HCT116 (cell line): Measurements from ENCODE around the gene TBRG4. TPM values are rescaled to one million over a fixed set of nuclear protein-coding genes. Genes with fewer than 3 reads are reported as not detected.

Experiments
- ATAC-seq: fragments of 200-7000 bp; cut with Tn5 transposase; 2 replicates; pipeline ENCODE4 v1.9.1; 2020; ENCODE audit warnings: mild to moderate bottlenecking, moderate library complexity
- BruUV-seq: library from RNA; stranded (reverse); fragments of 400-500 nt; replicated peaks from 2 replicates; lab custom pipeline; 2021; lab: Mats Ljungman, UMichigan
- CTCF ChIA-PET: fragments of 300-600 bp; sonication (Branson Sonifier 250); formaldehyde crosslinking; loops from one replicate; lab custom pipeline; 2021; ENCODE audit warnings: antibody characterized with exemption; lab: Charles Lee
- POLR2A ChIA-PET: fragments of 300-600, 350-600 bp; sonication (Branson Sonifier 250); formaldehyde crosslinking; loops from one replicate; lab custom pipeline; 2021; ENCODE audit warnings: antibody characterized with exemption; lab: Charles Lee
- RAD21 ChIA-PET, 2 experiments: fragments of 300-600 bp; sonication (Branson Sonifier 250); formaldehyde crosslinking; loops; one replicate each; lab custom pipeline; 2023; ENCODE audit warnings: low total read pairs in 2 of 2; ENCODE audit not compliant: uncharacterized antibody in 2 of 2, unreplicated experiment in 2 of 2, low non-redundant PET in 1 of 2; lab: Charles Lee
- DNase-seq: peaks from one replicate; pipeline ENCODE4 v3.0.0-alpha.2; 2010; ENCODE audit warnings: low read depth, low spot score
- H2AFZ ChIP-seq: fragments of 200-600 bp; shearing (Covaris generic), sonication (generic); 2 replicates; pipeline ENCODE4 v1.6.1; 2017; ENCODE audit warnings: low read depth, mixed run types, mixed read lengths, antibody characterized with exemption, low read length; ENCODE audit not compliant: poor library complexity, severe bottlenecking
- H3K27ac ChIP-seq: 2 replicates; pipeline ENCODE4 v1.5.1; 2012; ENCODE audit warnings: low read depth, low read length
- H3K27me3 ChIP-seq: fragments of 200-600 bp; sonication (generic); 2 replicates; pipeline ENCODE4 v1.6.1; 2016; ENCODE audit warnings: mixed run types, low read length, mixed read lengths; ENCODE audit not compliant: insufficient read depth
- H3K36me3 ChIP-seq, 2 experiments: fragments of 200-500 bp in 1 of 2; fragments of 200-600 bp in 1 of 2; sonication (Bioruptor generic) in 1 of 2; sonication (generic) in 1 of 2; 2 replicates each; pipeline versions ENCODE4 v1.5.1 to v1.6.1; 2014 to 2016; ENCODE audit warnings: low read length in 2 of 2, inconsistent platforms in 1 of 2, mixed read lengths in 1 of 2, mixed run types in 1 of 2; ENCODE audit not compliant: insufficient read depth in 2 of 2, control insufficient read depth in 1 of 2
- H3K4me1 ChIP-seq, 2 experiments: fragments of 200-600 bp in 1 of 2; sonication (generic) in 1 of 2; 2 replicates each; pipeline versions ENCODE4 v1.5.1 to v1.6.1; 2012 to 2017; ENCODE audit warnings: low read length in 2 of 2, inconsistent platforms in 1 of 2, mild to moderate bottlenecking in 1 of 2, mixed read lengths in 1 of 2, mixed run types in 1 of 2, moderate library complexity in 1 of 2; ENCODE audit not compliant: insufficient read depth in 2 of 2, control insufficient read depth in 1 of 2
- H3K4me2 ChIP-seq: fragments of 200-600 bp; sonication (generic); 2 replicates; pipeline ENCODE4 v1.6.1; 2017; ENCODE audit warnings: mixed run types, low read length, mixed read lengths
- H3K4me3 ChIP-seq, 2 experiments: fragments of 200-600 bp in 1 of 2; sonication (generic) in 1 of 2; replicated peaks in 1 of 2; 2 replicates each; pipeline ENCODE4 v1.5.1; 2011 to 2016; ENCODE audit warnings: low read length in 2 of 2, control low read depth in 1 of 2, low read depth in 1 of 2, mild to moderate bottlenecking in 1 of 2, mixed read lengths in 1 of 2, mixed run types in 1 of 2
- H3K79me2 ChIP-seq: fragments of 200-600 bp; sonication (generic); 2 replicates; pipeline ENCODE4 v1.6.1; 2017; ENCODE audit warnings: mild to moderate bottlenecking, mixed run types, low read length, moderate library complexity, mixed read lengths; ENCODE audit not compliant: insufficient read depth
- H3K9ac ChIP-seq: fragments of 200-600 bp; sonication (generic); 2 replicates; pipeline ENCODE4 v1.6.1; 2016; ENCODE audit warnings: low read length, mixed read lengths
- H3K9me2 ChIP-seq: fragments of 200-600 bp; sonication (generic), shearing (Covaris generic); 2 replicates; pipeline ENCODE4 v1.6.1; 2017; ENCODE audit warnings: mixed run types, mild to moderate bottlenecking, moderate library complexity; ENCODE audit not compliant: insufficient read depth
- H3K9me3 ChIP-seq, 2 experiments: fragments of 200-500 bp in 1 of 2; fragments of 200-600 bp in 1 of 2; sonication (Bioruptor generic) in 1 of 2; sonication (generic) in 1 of 2; 2 replicates each; pipeline ENCODE4 v1.6.1; 2014 to 2017; ENCODE audit warnings: low read length in 2 of 2, mixed read lengths in 2 of 2, inconsistent platforms in 1 of 2, low read depth in 1 of 2, mild to moderate bottlenecking in 1 of 2, mixed run types in 1 of 2, moderate library complexity in 1 of 2; ENCODE audit not compliant: control insufficient read depth in 1 of 2, insufficient read depth in 1 of 2
- H4K20me1 ChIP-seq: fragments of 200-600 bp; sonication (generic), shearing (Covaris generic); 2 replicates; pipeline ENCODE4 v1.6.1; 2017; ENCODE audit warnings: mixed run types, mild to moderate bottlenecking, moderate library complexity; ENCODE audit not compliant: insufficient read depth
- ATF3 ChIP-seq: IDR thresholded peaks from 2 replicates; pipeline ENCODE4 v1.6.1; 2012
- CBX3 ChIP-seq: IDR thresholded peaks from 2 replicates; pipeline ENCODE4 v1.6.1; 2012; ENCODE audit warnings: low read depth
- CEBPB ChIP-seq: IDR thresholded peaks from 2 replicates; pipeline ENCODE4 v1.6.1; 2012; ENCODE audit warnings: low read depth
- CTCF ChIP-seq, 3 experiments: fragments of 200-600 bp in 1 of 3; sonication (generic) in 1 of 3; IDR thresholded peaks in 2 of 3; conservative IDR thresholded peaks in 1 of 3; 2 replicates each; pipeline ENCODE4 v1.5.1; 2012 to 2017; ENCODE audit warnings: low read depth in 2 of 3, low read length in 2 of 3, antibody characterized with exemption in 1 of 3, borderline replicate concordance in 1 of 3, control low read depth in 1 of 3, mild to moderate bottlenecking in 1 of 3, mixed read lengths in 1 of 3, mixed run types in 1 of 3, moderate library complexity in 1 of 3; ENCODE audit not compliant: insufficient read depth in 1 of 3
- EGR1 ChIP-seq: IDR thresholded peaks from 2 replicates; pipeline ENCODE4 v1.6.1; 2012; ENCODE audit warnings: low read depth
- ELF1 ChIP-seq: IDR thresholded peaks from 2 replicates; pipeline ENCODE4 v1.6.1; 2012; ENCODE audit warnings: low read depth, borderline replicate concordance
- EZH2 ChIP-seq: fragments of 200-600 bp; sonication (generic); IDR thresholded peaks from 2 replicates; pipeline ENCODE4 v1.6.1; 2017; ENCODE audit warnings: antibody characterized with exemption, mixed run types
- FOSL1 ChIP-seq: IDR thresholded peaks from 2 replicates; pipeline ENCODE4 v1.6.1; 2012; ENCODE audit warnings: low read depth
- JUND ChIP-seq: IDR thresholded peaks from 2 replicates; pipeline ENCODE4 v1.6.1; 2012
- MAX ChIP-seq: IDR thresholded peaks from 2 replicates; pipeline ENCODE4 v1.6.1; 2012
- POLR2AphosphoS5 ChIP-seq: IDR thresholded peaks from 2 replicates; pipeline ENCODE4 v1.6.1; 2011; ENCODE audit warnings: mild to moderate bottlenecking, low read depth, low read length, moderate library complexity
- RAD21 ChIP-seq: IDR thresholded peaks from 2 replicates; pipeline ENCODE4 v1.6.1; 2012; ENCODE audit warnings: low read depth, mild to moderate bottlenecking
- SIN3A ChIP-seq: IDR thresholded peaks from 2 replicates; pipeline ENCODE4 v1.6.1; 2012; ENCODE audit warnings: low read depth
- SP1 ChIP-seq: IDR thresholded peaks from 2 replicates; pipeline ENCODE4 v1.6.1; 2012; ENCODE audit warnings: low read depth
- SRF ChIP-seq: IDR thresholded peaks from 2 replicates; pipeline ENCODE4 v1.6.1; 2012; ENCODE audit warnings: low read depth
- YY1 ChIP-seq: IDR thresholded peaks from 2 replicates; pipeline ENCODE4 v1.6.1; 2011; ENCODE audit warnings: low read length, low read depth, moderate library complexity, mild to moderate bottlenecking; ENCODE audit not compliant: insufficient replicate concordance; ENCODE audit errors: extremely low read depth
- ZBTB33 ChIP-seq: IDR thresholded peaks from 2 replicates; pipeline ENCODE4 v1.6.1; 2011; ENCODE audit warnings: mild to moderate bottlenecking, low read length, moderate library complexity; ENCODE audit not compliant: insufficient replicate concordance; ENCODE audit errors: extremely low read depth
- ZFX ChIP-seq: fragments of 450-650 bp; IDR thresholded peaks from 2 replicates; pipeline ENCODE4 v1.6.1; 2017
- ZNF274 ChIP-seq: fragments of 200-500 bp; sonication (Bioruptor generic); IDR thresholded peaks from 2 replicates; pipeline ENCODE4 v1.6.1; 2014; ENCODE audit warnings: mild to moderate bottlenecking, low read depth, low read length, inconsistent platforms
- intact Hi-C: fragments of 100-400 bp; cut with micrococcal nuclease; formaldehyde crosslinking; loops from 2 replicates; pipeline ENCODE4 v1.10.0; 2022
- total RNA-seq: library from RNA; stranded (reverse); gene quantifications from one replicate; pipeline ENCODE4 v1.2.1, GENCODE V29; 2021; ENCODE audit not compliant: unreplicated experiment

TBRG4 gene
- total RNA-seq, 1 experiment from 2014 or later = 136 TPM

- no peak for TF ChIP-seq ZBTB33
- TF ChIP-seq POLR2AphosphoS5 = no peak
- TF ChIP-seq ATF3 = no peak
- no peak for TF ChIP-seq SRF
- TF ChIP-seq CBX3 = no peak
- TF ChIP-seq ZNF274 = no peak
- no peak for TF ChIP-seq MAX
Measured at GRCh38 chr7:45055016-45055415, 56.5 kb downstream of the TBRG4 start (continued).

GRCh38 chr7:45054442-45054841 lies 57.1 kb downstream of the TBRG4 start:
- ChIA-PET CTCF (no interaction called here), POLR2A (no interaction called here), RAD21 (no interaction called here)
- intact Hi-C loops = no loop called here
- Histone ChIP-seq H3K4me1 (peaks cover 0 to 15% of the 10 kb centered on the region in 2 experiments; a peak in 2 of 4 replicates), H3K27ac (no peak overlapping the region), H3K4me3 (no peak overlapping the region), H3K4me2 (no peak overlapping the region), H3K27me3 (no peaks in the 10 kb centered on the region), H3K9me3 (no peaks in the 10 kb centered on the region), H3K36me3 (no peaks in the 10 kb centered on the region; a peak in 1 of 4 replicates), H3K79me2 (peaks cover 4% of the 10 kb centered on the region), H3K9me2 (no peaks in the 10 kb centered on the region), H2AFZ (no peak overlapping the region), H4K20me1 (no peaks in the 10 kb centered on the region), H3K9ac (no peak overlapping the region)
- BruUV-seq = no TSS peak
- DNase-seq (no peak), ATAC-seq (no peak)
- TF ChIP-seq CBX3 = no peak
- TF ChIP-seq RAD21 = no peak
- no peak for TF ChIP-seq POLR2AphosphoS5
- no peak for TF ChIP-seq SIN3A
- TF ChIP-seq ELF1 = no peak
- TF ChIP-seq ZBTB33 = no peak
- no peak for TF ChIP-seq CTCF (IDR thresholded peaks at IDR 0.05 in 2 of 3, conservative IDR thresholded peaks at IDR 0.05 in 1 of 3; ENCODE audit: borderline replicate concordance in 1 of 3, insufficient read depth in 1 of 3, low read depth in 2 of 3, low read length in 2 of 3)
- no peak for TF ChIP-seq SP1
- TF ChIP-seq ZNF274 = no peak
- TF ChIP-seq MAX = no peak
- no peak for TF ChIP-seq YY1
- no peak for TF ChIP-seq CEBPB
- TF ChIP-seq SRF = no peak
- TF ChIP-seq ZFX = no peak
- TF ChIP-seq JUND = no peak
- no peak for TF ChIP-seq FOSL1
- TF ChIP-seq ATF3 = no peak
- no peak for TF ChIP-seq EGR1
- no peak for TF ChIP-seq EZH2
